Tibial nerve (tissue), 3 donors: ENCODE data around the gene PPFIA2.

Source experiments
- POLR2A ChIP-seq, 2 donors: fragments of 450-650 bp; IDR thresholded peaks; one replicate each; pipeline ENCODE4 v1.6.1; 2017; ENCODE audit warnings: antibody characterized with exemption in 2 of 2, mild to moderate bottlenecking in 2 of 2, moderate library complexity in 2 of 2
- TF ChIP-seq, protein P1 (sequence below), 5 experiments: fragments of 200-600 bp in 3 of 5; fragments of 450-650 bp in 2 of 5; sonication (generic) in 3 of 5; IDR thresholded peaks; one replicate each; pipeline ENCODE4 v1.5.1; 2016 to 2019; ENCODE audit warnings: antibody characterized with exemption in 5 of 5, mild to moderate bottlenecking in 3 of 5, moderate library complexity in 2 of 5

DNA sequence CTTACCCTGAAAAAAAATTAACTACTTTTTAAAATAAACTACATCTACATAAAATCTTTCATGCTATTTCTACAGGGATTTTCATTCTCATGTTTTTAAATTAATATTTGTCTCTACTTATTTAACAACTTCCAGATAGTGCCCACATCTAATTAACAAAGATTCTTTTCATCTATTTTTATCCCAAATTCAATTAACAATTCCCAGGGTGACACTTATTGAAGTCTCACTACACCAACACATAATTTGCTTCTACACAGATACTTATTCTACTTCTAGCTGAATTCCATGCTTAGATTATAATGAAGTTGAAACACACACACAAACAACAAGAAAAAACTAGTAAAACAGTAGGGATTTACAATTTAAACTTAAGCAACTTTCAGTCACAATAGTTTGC is 344.7 kb downstream of the PPFIA2 start:
- TF ChIP-seq, protein P1, sequence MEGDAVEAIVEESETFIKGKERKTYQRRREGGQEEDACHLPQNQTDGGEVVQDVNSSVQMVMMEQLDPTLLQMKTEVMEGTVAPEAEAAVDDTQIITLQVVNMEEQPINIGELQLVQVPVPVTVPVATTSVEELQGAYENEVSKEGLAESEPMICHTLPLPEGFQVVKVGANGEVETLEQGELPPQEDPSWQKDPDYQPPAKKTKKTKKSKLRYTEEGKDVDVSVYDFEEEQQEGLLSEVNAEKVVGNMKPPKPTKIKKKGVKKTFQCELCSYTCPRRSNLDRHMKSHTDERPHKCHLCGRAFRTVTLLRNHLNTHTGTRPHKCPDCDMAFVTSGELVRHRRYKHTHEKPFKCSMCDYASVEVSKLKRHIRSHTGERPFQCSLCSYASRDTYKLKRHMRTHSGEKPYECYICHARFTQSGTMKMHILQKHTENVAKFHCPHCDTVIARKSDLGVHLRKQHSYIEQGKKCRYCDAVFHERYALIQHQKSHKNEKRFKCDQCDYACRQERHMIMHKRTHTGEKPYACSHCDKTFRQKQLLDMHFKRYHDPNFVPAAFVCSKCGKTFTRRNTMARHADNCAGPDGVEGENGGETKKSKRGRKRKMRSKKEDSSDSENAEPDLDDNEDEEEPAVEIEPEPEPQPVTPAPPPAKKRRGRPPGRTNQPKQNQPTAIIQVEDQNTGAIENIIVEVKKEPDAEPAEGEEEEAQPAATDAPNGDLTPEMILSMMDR (IDR thresholded peaks at IDR 0.05): no peak
- no peak for TF ChIP-seq POLR2A (IDR thresholded peaks at IDR 0.05)
